ENCODE measurements around the gene SLC26A2.

Gene SLC26A2

DNA sequence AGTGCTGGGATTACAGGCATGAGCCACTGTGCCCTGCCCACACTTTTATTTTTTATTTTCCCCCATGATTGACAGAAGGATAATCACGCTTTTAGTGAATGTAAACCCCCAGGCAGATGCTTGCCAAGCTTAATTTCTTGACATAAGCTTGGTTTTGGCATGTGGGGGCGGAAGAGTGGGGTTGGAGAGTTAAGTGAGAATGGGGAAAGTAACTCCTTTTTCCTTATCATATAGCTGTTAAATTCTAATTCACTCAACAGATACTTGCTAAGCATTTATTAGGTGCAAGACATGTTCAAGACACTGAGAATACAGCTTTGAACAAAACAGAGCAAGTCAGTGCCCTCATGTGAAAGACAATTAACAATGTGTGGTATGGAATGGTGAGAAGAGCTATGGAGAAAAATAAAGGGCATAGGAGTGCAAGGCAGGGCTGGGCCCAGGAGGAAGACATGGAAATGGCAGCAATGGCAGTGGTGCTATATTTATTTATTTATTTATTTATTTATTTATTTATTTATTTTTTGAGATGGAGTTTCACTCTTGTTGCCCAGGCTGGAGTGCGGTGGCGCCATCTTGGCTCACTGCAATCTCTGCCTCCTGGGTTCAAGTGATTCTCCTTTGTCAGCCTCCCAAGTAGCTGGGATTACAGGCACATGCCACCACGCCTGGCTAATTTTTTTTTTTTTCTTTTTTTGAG is 2.2 kb downstream of the SLC26A2 start:
- no peak for DNase-seq

DNA sequence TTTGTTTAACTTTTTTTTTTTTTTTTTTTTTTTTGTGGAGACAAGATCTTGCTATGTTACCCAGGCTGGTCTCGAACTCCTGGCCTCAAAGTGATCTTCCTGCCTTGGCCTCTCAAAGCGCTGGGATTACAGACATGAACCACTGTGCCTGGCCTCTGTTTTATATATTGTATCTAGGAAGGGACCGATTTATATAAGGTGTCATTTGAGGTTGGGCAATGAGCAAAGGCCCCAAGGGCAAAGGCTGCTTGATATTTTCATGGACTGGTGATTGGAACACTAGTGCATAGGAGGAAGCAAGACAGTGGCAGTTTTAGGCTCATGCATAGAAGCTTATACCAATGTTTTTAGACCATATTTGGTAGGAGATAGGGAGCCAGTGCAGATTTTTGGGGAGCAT is 3.2 kb downstream of the SLC26A2 start:
- DNase-seq = no peak

DNA sequence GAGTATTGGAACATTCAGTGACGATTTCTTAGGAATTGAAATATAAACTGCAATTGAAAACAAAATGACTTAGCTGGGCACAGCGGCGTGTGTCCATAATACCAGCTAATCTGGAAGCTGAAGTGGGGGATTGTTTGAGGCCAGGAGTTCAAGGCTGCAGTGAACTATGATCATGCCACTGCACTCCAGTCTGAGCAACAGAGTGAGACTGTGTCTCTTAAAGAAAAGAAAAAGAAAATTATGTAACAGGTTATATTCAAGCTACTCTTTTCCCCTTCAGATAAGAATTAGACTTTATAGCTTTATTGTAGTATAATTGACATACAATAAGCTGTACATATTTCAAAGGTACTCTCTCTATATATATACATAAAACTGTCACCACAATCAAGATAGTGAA is 6.4 kb downstream of the SLC26A2 start:
- DNase-seq = no peak

DNA sequence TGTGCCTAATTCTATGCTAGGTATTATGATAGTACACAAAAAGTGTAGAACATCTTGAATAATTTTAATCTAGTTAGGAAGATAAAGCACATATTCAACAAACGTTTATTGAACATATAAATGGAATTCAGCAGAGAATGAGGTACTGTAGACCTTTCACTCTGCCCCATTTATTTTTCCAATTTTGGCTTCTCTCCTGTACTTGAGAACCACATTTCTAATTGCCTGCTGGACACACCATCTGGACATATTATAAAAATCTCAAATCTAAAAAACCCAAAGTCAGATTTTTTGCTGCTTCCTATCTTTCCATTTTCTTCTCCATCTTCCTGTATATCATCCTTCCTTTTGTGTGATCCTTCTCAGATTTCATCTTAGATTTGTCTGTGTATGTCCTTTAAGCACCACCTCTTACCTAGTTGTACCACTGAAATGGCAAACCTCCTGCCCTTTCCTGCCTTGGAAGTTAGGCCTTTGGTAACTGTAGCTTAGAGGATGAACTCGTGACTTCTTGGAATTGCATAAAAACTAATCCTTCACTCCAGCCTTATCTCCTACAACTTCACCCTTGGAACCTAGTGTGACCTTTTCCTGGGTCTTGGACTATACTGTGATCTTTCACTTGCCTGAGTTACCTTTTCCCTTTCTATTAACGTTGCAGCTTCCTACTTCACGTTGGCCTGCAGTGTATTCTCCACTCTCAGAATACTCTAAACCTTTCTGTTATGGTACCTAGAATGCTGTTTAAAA is 8.8 kb downstream of the SLC26A2 start:
- no peak for DNase-seq

DNA sequence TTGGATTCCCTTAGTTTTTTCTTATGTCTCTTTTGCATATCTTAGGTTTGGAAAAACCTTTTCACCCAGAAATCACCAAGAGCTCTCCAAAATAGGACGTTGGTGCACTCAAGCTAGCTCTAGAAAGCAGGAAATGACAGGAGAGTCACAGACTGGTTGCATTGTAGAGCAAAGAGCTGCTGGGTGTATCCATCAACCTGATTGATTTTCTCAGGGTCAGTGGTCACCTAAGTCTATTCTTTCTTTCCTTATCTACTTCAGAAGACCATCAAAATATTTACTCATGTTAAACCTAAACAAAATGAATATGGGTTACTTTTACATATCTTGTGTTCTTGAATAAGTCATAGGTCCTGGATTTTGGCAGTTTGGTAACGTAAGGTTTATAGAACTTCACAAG is 14.9 kb downstream of the SLC26A2 start:
- no peak for DNase-seq

DNA sequence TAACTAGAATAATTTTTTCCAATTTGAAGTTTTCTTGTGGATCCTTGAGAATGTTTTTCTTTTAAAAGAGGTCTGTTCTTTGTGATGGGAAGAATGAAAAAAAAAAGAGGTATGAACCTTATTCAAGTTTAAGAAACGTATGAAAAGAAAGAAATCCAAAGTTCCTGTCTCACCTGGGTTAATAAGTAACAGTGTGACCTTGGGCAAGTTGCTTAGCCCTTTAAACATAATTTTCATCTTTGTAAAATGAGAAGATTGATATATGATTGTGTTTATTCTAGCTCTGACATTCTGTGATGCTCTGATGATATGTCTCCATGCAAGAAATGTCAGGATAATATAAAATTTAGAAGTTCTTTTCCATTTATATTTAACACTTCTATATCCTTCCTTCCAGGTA is 19.3 kb downstream of the SLC26A2 start:
- DNase-seq = no peak

DNA sequence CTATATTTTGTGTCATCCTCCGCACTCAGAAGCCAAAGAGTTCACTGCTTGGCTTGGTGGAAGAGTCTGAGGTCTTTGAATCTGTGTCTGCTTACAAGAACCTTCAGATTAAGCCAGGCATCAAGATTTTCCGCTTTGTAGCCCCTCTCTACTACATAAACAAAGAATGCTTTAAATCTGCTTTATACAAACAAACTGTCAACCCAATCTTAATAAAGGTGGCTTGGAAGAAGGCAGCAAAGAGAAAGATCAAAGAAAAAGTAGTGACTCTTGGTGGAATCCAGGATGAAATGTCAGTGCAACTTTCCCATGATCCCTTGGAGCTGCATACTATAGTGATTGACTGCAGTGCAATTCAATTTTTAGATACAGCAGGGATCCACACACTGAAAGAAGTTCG is 20.6 kb downstream of the SLC26A2 start:
- DNase-seq = no peak

DNA sequence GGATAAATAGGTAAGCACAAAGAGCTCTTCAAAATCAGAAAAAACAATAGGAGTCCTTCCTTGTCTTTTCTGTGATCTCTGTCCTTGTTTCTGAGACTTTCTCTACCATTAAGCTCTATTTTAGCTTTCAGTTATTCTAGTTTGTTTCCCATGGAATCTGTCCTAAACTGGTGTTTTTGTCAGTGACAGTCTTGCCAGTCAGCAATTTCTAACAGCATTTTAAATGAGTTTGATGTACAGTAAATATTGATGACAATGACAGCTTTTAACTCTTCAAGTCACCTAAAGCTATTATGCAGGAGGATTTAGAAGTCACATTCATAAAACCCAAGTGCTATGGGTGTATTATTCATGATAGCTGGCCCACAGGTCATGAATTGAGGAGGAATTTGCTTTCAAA is 21.9 kb downstream of the SLC26A2 start:
- DNase-seq = no peak

DNA sequence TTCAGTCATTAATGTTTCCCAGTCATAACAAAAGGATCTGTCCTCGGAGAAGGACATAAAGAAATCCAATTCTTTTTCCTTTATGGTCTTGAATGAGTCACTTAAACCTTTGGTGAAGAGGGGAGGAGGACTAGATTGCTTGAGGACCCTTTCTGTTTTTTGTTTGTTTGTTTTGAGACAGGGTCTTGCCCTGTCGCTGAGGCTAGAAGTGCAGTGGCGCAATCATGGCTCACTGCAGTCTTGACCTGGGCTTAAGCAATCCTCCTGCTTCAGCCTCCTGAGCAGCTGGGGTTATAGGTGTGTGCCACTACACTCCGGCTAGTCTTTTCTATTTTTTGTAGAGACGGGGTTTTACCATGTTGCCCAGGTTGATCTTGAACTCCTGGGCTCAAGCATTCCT is 27.6 kb downstream of the SLC26A2 start:
- DNase-seq = no peak

DNA sequence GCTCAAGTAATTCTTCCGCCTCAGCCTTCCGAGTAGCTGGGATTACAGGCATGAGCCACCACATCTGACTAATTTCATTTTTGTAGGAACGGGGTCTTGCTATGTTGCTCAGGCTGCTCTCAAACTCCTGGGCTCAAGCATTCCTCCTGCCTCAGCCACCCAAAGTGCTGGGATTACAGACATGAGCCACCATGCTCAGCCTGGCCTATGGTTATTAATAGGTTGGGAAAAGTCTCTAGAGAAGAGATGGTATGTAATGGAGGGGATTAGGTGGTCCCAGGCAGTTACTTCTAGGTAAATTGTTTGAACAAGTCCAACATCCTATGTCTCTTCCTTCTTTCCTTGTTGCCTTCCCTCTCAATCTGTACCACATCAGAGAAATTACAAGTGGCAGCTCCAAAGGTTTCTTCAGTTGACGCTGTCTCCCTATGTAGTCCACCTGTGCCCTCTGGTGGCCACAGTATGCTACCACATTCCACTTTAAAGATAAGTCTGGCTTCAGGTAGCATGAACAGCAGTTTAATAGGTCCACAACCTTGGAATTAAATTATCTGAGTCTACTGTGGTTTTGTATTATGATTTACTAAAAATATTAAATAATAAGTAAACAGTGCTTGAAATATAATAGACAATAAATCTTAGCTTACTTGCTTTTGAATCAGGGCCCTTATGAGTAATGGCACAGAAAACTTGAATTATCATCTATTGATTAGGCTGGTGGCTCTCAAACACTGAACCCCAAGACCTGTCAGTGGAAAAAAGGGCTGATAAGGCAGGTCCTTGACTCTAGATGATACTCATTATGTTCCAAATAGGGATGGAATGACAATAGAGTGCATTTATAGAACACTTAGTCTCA is 30.2 kb downstream of the SLC26A2 start:
- peak; percentile 77 for DNase-seq

DNA sequence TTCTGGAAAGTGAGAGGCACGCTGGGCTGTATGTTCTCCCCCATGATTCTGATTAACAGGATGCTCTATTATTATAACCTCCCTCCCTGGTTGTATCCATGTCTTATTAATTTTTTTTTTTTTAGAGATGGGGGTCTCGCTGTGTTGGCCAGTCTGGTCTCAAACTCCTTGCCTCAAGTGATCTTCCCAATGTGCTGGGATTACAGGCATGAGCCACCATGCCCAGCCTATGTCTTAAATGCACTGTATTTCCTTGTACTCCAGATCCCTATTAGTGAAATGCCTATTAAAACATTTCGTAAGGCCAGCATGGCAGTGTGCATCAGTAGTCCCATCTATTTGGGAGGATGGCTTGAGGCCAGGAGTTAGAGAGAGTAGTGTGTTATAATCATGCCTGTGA is 32.9 kb downstream of the SLC26A2 start:
- DNase-seq = no peak

DNA sequence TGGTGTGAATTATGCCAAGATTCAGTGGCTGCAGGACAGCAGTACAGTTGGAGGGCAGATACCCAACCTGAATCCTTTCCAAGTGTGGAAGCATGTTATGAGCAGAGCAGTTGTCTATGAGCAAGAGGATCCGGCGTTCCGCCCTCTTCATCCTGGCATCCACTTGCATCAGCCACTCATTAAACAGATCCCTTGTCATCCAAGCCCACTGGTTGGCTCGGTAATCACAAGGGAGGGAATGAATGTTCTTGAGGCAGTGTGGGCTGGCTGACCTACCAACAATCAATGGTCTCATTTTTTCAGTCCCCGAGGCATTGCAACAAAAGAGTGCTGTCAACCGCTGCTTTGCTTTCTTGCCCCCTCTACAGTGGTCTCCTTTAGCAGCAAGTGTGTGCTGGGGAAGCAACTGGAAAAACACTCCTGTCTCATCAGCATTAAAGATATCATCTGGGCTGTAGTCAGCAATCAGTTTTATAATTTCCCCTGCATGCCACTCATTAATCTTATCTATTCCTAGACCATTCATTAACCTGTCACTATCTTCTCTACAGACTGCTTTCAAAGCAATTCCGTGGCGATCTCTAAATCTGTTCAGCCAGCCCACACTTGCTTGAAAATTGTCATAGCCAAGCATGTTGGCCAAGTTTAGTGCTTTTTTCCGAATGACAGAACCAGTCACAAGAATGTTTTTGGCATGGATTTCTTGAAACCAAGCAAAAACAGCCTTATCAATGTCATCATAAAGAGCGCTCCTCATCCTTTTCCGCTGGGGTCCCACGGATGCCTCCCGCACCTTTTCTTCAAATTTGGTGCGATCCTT is 35.0 kb downstream of the SLC26A2 start:
- no peak for DNase-seq

DNA sequence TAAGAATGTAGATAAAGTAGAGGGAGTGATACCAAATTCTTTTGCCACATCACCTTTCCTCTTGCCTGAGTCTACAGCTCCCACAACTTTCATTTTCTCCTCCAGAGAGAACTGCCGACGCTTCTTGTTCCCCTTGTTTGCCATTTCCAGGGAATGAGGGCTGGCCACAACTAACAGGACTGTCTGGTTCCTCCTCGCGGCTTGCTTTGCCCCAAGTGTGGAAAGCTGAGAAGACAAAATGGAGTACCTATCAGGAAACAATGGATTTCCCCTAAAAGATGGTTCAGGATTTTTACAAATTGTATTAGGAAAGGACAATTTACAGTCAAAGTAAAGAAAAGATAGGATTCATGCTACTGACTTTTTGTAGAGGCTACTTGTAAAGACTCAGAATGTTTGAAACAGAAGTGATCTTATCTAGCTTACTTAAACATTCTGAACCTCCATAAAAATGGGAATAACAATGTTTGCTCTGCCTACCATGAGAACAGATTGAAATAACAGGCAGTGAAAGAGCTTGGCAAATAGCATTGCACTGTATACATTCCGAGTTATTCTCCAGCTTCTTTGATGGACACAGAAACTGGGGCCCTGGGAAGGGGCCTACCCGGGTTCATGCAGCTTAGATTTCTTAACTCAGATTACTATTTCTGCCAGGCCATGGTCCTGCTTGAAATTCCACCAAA is 35.8 kb downstream of the SLC26A2 start:
- DNase-seq = no peak

DNA sequence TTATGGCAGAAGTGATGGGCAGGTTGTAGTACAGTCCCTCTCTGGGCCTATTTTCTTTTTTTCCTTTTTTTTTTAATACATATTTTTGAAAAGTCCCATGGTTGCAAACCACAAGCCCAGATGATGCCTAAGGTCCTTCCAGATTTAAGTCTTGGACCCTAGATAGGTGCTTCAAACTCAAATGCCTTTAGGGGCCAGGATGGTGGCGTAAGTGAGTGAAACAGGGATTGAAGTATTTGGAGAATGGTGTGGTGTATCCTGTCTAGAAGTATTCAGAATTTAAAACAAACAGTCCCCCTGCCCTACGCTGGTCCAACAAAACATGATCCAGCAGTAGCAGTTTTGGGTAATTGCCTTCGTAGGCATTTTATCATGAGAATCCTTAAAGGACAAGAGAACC is 37.7 kb downstream of the SLC26A2 start:
- no peak for DNase-seq

DNA sequence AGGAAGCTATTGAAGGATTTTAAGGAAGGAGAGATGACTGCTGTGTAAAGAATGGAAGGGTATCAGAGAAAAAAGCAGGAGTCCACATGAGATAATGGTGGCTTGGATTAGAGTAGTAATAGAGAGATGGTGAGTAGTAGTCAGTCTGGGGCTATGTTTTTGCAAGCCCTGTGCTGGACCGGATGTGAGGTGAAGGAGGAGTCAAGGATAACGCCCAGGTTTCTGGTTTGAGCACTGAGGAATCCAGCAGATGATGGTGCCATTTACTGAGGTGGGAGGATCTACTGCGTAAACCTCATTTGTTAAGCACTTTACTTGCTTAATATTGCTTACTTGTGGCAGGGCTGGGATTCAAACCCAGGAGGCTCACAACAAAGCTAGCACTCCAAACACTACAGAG is 38.8 kb downstream of the SLC26A2 start:
- DNase-seq = no peak

DNA sequence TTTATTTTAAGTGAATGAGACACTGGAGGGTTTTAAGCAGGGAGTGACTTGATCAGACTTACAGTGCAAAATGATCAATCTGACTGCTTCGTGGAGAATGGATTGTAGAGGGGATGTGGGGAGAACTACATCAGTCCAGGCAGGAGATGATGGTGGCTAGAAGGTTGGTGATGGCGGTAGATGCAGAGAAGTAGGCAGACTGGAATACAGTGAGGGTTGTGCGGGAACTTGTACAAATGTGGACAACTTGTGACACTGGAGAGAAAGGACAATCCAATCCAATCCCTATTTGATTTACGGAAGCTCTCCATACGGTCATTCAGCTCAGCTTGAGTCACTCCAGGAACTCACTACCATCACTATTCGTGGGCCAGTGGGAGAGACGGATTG is 39.3 kb downstream of the SLC26A2 start:
- no peak for DNase-seq

DNA sequence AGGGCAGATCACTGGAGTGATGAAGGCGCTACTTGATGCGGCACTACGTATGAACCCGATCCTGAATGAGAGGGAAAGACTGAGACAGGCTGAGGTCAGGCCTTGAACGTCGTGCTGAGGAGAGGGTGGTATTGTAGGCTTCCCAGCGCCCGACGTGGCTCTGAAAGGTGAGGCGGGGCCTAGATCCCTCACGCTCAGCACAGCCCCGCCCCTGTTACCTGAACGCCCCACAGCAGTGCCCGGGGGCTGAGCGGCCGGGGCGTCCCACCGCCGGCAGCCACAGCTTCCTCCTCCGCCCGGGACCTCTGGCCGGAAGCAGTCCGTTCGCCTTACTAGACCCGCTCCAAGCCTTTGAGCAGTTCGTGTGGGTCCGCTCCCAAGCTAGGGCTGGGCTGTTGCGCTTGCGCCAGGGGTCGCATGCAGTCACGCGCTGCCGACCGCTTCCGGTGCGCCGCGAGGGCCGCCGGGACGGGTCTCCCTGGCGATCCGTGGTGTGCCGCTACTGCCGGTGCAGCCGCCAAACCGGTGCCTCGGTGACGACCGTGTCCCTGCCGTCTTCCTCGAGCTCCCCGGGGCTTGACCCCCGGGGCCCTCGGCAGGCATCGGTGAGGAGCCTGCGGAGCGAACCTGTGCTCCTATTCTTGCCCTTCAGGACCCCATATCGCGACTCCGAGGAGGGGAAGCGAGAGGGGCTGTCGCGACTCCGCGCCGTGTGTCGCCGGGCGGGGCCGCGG is 39.9 kb downstream of the SLC26A2 start, which contains the start of the genes HMGXB3 and TIGD6:
Gene HMGXB3, plus strand, starts transcription at position 484 of the 734 bp plus-strand sequence. CDS start 4,114 bp downstream, outside the sequence.
Gene TIGD6, minus strand, starts transcription at position 399 of the 734 bp plus-strand sequence. CDS start 4,306 bp downstream, outside the sequence.
- peak; percentile 86 for DNase-seq

DNA sequence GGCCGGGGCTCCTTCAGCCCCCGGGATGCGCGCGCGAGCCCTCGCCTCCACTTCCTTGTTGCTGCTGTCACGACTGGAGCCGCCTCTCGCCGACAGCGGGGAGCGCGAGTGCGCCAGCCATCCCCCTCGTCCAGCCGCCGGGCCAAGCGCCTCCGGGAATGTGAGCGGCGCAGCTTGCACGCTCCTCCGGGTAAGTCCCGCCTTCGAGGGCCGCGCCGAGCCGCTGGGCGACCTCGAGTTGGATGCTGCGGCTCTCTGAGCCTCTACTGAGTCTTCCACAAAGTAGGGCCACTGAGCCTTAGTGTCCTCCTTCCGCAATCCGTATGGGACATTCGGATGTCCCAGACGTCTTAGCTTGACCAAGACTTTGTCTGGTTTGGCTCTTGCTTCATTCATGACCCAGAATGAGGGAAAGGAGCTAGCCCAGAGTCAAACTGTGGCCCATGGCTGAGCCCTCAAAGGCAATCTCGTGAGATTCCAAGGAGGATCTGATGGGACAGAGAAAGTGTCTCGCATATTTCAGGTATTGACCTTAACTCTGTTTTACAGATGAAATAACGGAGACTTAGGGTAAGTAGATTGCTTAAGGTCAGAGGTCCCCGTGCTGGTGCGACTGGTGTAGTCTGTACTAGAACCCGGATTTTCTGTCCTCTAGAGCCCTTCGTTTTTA is 40.6 kb downstream of the SLC26A2 start:
- DNase-seq = peak; percentile 52

DNA sequence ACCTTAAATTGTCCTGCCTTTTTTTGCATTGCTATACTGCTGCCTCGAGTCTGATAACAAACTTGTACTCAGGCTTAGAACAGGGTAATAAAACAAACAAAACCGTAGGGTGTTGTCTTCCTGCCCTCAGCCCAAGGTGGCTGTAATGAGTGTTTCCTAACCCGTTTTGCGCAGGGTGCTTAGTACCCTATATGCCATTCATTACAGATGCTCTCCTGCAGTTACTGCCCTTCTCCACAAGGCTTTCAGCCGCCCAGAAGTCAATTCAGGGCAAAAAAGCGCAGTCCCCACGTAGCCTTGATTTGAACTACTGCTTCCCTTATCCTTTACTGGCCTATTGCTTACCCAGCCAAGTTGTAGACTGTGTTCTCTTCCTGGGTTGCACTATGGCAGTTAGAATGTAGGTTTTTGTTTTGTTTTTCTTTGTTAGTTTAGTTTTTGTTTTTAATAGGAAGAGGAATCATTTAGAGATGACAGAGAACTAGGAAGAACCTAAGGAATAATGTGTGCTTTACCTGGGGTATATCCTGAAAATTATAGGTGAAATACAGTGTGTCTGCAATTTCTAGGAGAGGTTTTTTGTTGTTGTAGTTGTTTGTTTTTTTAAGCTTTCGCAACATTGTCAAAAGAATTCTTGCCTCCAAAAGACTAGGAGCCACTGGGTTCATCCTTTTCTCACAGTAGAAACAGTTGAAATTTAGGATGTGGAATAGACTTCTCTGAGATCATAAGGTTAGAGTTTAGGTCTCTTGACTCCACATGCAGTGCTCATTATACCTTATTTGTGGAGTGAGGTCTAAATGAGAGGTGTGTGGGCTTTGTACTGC is 41.3 kb downstream of the SLC26A2 start:
- DNase-seq = peak; percentile 64

DNA sequence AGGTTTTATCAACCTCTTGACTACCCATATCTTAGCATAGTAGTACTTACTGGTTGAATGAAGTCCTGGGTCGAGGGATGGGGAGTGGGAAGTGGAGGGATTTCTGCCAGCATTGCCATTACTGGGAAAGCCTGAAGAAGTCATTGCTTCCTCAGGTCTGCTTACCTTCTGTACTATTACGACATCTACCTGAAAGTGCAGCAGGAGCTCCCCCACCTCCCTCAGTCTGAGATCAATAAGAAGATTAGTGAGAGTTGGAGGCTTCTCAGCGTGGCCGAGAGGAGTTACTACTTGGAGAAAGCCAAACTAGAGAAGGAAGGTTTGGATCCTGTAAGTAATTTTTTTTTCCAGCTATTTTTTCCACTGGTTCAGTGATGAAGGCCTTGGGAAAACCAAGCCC is 45.8 kb downstream of the SLC26A2 start:
- no peak for DNase-seq
